DND-41 (cell line): Measurements from ENCODE around the gene CARD11.

Experiments
- CTCF ChIP-seq: IDR thresholded peaks from 2 replicates; pipeline ENCODE4 v1.5.1; 2012; ENCODE audit warnings: borderline replicate concordance, low read length, moderate library complexity, mild to moderate bottlenecking; ENCODE audit not compliant: poor library complexity, severe bottlenecking; ENCODE audit errors: extremely low read depth
- EZH2 ChIP-seq: IDR thresholded peaks from 3 replicates; pipeline ENCODE4 v1.6.1; 2012; ENCODE audit warnings: borderline replicate concordance, low read depth, mild to moderate bottlenecking, moderate library complexity, low read length, inconsistent platforms; ENCODE audit not compliant: severe bottlenecking

GRCh38 chr7:2873686-2874551, 169.7 kb downstream of the CARD11 start:
- TF ChIP-seq CTCF, result no peak
- TF ChIP-seq EZH2, result no peak
